HG02970 (cell line): ENCODE data around the gene FTSJ3.
"Not testable (repeated sequence)": the region's sequence is repeated elsewhere in the genome, so short reads cannot be mapped to it uniquely, and the experiment has no call there.

Source experiments
- ATAC-seq: cut with Tn5 transposase; IDR thresholded peaks from one replicate; pipeline ENCODE4 v1.9.1; 2021; ENCODE audit warnings: mild to moderate bottlenecking, moderate library complexity, moderate number of reproducible peaks; ENCODE audit not compliant: unreplicated experiment, low FRiP score

FTSJ3 gene, protein sequence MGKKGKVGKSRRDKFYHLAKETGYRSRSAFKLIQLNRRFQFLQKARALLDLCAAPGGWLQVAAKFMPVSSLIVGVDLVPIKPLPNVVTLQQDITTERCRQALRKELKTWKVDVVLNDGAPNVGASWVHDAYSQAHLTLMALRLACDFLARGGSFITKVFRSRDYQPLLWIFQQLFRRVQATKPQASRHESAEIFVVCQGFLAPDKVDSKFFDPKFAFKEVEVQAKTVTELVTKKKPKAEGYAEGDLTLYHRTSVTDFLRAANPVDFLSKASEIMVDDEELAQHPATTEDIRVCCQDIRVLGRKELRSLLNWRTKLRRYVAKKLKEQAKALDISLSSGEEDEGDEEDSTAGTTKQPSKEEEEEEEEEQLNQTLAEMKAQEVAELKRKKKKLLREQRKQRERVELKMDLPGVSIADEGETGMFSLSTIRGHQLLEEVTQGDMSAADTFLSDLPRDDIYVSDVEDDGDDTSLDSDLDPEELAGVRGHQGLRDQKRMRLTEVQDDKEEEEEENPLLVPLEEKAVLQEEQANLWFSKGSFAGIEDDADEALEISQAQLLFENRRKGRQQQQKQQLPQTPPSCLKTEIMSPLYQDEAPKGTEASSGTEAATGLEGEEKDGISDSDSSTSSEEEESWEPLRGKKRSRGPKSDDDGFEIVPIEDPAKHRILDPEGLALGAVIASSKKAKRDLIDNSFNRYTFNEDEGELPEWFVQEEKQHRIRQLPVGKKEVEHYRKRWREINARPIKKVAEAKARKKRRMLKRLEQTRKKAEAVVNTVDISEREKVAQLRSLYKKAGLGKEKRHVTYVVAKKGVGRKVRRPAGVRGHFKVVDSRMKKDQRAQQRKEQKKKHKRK

DNA sequence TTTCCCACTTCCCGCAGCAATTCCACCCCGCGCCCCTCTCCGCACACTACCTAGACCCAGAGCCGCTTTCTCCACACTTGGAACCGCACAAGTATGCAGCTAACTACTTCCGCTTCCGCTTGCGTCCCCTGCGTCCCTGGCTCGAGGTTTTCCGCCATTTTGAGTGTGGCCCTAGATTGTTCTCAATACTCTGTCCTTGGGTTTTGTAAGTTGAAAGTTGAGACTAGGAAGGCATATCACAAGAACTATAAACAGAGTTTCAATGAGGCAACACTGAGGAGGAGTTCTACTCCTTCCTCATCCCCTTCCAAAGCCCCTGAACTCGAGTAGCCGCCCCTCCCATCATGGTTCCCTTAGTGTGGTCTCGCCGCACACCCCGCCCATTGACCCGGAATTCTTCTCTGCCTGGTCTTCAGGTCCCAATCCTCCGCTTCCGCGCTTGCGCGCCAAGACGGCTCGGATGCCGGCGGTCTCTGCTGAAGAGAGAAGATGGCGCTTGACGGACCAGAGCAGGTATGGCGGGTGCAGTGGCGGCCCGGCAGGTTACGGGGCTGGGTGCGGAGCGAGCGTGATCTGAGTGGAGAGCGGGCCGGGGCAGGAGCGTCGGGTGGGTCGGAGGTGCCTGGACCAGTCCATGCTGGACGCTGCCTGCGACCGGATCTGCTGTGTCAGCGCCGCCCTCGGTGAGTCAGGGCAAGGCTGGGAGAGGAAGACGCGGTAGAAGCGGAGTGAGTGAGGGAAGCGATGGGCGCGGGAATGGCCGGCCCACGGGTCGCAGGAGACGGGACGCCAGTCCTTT is at the start of gene FTSJ3, which contains the start of gene PSMC5:
Gene FTSJ3, minus strand, starts transcription at position 662 of the 799 bp plus-strand sequence. CDS start 761 bp downstream, outside the sequence.
Gene PSMC5, plus strand, starts transcription at position 430 of the 799 bp plus-strand sequence. Its CDS starts 60 bp downstream, at position 490.
- peak; percentile 87 for ATAC-seq

DNA sequence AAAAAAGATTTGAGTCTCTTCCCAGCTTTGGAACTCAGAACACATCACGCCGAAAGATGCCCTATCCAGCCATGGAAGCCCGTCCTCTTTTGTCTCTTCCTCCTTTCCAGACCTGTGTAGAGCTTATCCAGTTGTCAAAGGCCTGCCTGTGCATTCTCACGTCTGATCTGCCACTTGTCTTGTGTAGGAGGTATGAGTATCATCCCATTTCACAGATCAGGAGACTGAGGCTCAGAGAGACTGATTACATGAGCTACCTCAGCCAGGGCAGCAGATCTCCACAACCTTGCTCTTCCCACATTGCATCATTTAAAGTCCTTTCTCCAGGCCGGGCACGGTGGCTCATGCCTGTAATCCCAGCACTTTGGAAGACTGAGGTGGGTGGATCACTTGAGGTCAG is 47.2 kb upstream of the FTSJ3 start:
- not testable (repeated sequence) for ATAC-seq

DNA sequence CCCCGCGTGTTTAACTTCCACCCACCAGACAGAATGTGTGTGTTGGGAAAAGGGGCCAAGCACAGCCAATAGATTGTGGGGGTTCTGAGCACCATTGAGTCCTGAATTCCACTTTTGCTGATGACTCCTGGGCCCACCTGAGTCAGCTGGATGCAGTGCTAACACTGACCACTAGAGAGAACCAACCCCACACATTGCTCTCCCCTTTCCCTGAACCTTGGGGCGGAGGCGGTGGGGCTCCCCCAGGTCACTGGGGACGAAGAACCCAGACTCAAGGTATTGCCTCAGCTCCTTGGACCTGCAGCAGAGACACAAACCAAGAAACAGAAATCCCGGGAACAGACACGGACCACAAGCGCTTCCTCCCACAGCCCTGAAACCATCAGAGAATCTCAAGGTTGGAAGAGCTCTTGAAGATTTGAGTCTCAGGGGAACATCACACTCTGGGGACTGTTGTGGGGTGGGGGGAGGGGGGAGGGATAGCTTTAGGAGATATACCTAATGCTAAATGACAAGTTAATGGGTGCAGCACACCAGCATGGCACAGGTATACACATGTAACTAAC is 46.7 kb upstream of the FTSJ3 start:
- ATAC-seq = not testable (repeated sequence)

DNA sequence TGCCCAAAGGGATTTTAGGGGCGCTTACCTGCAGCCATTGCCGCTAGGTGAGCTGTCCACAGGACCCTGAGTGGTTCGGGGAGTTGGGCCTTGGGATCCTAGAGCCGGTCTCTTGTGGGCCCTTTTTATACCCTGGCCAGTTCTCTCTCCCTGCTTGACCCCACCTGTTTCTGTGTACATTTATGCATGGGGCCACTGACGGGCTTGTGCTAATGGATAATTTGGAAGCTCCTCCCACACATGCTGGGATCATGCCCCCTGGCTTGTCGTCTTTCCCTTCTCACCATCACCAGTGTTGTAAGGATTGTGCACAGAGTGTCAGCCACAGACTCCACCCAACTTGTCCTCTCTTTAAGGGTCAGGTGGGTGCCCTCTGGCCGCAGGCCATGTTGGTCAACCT is 46.1 kb upstream of the FTSJ3 start, which contains the start of gene CSH2:
Gene CSH2, minus strand, starts transcription at position 101 of the 400 bp plus-strand sequence. Its CDS starts 63 bp downstream, at position 38.
- not testable (repeated sequence) for ATAC-seq

DNA sequence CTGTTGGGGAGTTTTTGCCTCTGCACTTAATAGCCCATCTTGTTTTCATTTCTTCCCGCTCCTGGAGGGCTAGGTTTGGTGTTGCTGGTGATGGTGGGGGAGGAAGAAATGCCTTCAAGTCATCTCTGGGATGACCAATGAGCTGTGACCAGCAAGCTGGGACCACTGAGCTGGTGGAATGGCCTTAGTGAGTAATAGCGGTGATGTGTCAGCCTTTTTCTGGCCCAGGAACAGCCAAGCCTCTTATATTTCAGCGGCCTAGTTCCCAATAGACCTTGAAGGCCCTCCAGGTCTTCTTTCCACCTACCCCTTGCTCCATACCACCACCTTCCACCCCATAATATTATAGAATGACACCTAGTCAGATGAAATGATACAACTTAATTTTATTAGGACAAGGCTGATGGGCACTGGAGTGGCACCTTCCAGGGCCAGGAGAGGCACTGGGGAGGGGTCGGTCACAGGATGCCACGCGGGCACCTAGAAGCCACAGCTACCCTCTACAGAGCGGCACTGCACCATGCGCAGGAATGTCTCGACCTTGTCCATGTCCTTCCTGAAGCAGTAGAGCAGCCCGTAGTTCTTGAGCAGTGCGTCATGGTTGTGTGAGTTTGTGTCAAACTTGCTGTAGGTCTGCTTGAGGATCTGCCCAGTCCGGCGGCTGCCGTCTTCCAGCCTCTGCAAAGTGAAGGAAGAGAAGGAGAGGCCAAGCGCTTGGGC is 44.3 kb upstream of the FTSJ3 start:
- ATAC-seq = not testable (repeated sequence)

DNA sequence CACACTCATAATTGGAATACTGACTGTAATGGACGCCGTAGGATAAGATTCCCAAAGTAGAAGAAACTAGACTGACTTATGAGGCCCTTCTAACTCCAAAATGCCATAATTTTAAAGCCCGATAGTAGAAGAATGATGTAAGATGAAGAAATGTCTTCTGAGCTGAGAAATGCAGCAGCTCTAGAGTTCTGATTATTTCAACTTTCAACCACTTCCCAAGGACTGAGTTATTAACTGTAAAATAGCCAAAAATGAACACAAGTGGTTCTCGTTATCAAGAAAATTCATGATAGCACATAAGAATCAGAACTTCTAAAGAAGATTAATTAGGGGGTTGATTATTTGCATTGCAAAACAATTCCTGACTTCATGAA is 42.8 kb upstream of the FTSJ3 start:
- ATAC-seq = not testable (repeated sequence)

DNA sequence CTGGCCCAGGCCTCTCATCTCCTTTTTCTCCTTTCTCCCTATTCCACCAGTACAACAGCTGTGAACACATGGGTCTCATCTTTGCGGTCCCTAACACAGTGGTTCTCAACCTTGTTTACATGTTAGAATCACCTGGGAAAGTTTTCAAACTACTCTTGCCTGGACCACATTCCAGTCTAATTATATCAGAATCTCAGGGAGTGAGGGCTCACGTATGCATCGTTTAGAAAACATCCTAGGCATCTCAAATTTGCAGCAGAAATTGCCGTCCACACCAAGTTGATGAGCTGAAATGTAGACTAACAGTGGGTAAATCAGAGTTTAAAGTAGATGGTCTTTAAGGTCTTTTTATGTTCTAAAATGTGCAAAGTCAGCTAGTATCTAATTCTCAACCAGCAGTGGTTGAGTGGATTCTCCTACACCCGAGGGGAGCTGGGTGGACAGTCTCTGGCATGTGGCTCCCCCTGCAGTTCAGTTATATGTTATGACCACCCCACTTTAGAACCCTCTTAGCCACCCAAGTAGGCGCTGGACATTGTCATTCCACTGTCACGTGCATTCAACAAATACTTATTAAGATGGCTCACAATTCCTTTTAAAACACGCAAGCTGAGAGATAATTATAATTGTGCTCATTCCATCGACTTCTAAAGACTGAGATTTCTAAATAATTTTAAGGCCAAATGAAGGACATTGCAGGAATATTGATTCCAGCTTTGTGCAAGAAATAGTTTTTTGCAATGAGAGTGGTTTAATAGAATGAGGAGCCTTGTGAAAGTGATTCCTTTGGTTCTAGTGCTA is 42.2 kb upstream of the FTSJ3 start:
- not testable (repeated sequence) for ATAC-seq

DNA sequence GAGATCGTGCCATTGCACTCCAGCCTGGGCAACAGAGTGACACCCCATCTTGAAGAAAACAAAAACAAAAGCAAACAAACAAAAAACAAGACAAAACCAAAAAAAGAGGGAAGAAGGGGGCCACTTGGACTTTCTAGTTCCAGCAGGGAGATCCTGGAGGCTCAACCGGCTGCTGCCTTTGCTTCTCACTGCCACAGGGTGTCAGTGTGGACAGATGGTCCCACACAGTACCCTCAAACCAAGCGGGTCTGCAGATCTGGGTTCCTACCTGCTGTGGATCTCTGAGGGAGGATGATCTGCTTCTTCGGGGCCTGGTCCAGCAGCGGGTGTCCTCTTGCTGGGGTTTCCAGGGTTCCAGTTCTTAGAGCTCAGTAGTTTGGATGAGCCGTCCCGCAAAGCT is 39.2 kb upstream of the FTSJ3 start:
- ATAC-seq = not testable (repeated sequence)

DNA sequence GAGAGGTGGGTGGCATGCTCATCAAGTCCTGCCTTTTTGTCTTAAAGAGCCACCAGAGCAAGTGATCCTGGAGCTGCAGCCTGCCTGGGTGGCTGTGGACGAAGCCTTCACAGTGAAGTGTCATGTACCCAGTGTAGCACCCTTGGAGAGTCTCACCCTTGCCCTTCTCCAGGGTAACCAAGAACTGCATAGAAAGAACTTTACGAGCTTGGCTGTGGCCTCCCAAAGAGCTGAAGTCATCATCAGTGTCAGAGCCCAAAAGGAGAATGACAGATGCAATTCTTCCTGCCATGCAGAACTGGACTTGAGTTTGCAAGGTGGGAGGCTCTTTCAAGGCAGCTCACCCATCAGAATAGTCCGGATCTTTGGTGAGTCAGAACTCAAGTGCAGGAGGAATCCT is 31.8 kb upstream of the FTSJ3 start:
- no peak for ATAC-seq

DNA sequence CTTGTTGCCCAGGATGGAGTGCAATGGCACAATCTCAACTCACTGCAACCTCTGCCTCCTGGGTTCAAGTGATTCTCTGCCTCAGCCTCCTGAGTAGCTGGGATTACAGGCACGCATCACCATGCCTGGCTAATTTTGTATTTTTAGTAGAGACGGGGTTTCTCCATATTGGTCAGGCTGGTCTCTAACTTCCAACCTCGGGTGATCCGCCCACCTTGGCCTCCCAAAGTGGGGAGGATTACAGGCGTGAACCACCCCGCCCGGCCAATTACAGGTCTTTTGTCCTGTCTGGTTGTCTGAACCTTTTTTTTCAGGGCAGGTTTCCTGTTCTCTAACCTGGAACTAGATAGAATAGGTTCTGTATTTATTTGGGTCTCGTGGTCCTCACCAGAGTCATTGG is 29.0 kb upstream of the FTSJ3 start:
- ATAC-seq = not testable (repeated sequence)

DNA sequence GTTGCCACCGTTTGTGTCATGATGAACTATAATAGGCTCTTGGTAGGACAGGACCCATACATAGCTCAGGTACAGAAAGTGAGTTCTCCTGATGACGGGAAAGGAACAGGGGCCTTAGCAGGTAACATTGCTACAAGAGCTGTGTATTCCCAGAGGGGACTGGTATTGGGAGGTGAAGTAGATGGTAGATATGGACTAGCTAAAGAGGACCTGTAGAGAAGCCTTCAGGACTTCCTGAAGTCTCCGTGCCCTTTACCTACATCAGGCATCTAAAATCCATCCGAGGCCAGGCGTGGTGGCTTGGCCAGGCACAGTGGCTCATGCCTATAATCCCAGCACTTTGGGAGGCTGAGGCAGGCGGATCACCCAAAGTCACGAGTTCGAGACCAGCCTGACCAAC is 27.7 kb upstream of the FTSJ3 start:
- no peak for ATAC-seq

DNA sequence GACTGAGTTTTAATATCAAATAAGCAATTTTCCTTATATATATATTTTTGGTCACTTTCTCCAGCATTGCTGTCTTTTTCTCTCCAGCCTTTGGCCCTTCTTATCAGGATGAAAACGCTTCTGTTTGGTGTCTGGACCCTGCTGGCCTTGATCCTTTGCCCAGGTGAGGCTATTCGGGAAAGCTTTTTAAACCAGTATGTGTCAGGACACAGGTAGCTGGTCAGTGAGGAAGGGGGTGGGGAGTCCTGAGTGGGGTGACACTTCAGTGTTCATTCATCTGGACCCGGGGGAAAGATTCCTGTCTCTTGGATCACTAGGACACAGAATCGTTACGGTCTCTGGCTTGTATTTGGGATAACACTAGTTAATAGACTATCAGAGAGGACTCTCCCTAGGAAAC is 27.2 kb upstream of the FTSJ3 start:
- no peak for ATAC-seq

DNA sequence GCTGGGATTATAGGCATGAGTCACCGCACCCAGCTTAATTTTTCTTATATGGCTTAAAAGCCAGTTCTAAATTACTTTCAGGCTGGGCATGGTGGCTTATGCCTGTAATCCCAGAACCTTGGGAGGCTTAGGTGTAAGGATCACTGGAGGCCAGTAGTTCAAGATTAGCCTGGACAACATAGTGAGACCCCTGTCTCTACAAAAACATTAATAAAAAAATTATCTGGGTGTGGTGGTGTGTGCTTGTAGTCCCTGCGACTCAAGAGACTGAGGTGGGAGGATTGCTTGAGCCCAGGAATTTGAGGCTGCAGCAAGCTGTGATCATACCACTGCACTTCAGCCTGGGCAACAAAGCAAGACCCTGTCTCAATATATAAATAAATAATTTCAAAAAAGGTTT is 25.8 kb upstream of the FTSJ3 start:
- no peak for ATAC-seq

DNA sequence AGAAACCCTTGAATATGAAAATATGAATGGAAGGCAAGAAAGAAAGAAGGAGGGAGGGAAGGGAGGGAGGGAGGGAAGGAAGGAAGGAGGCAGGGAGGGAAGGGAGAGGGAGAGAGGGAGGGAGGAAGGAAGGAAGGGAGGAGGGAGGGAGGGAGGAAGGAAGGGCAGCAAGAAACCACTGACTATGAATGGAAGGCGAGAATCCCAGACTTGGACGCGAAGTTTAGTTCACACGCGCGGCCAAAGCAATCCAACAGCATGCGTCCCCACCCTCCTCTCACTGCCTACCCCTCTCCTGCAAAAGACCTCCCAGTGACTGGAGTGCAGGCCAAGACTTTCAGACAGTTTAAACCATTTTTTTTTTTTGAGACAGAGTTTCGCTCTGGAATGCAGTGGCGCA is 22.9 kb upstream of the FTSJ3 start:
- ATAC-seq = no peak

DNA sequence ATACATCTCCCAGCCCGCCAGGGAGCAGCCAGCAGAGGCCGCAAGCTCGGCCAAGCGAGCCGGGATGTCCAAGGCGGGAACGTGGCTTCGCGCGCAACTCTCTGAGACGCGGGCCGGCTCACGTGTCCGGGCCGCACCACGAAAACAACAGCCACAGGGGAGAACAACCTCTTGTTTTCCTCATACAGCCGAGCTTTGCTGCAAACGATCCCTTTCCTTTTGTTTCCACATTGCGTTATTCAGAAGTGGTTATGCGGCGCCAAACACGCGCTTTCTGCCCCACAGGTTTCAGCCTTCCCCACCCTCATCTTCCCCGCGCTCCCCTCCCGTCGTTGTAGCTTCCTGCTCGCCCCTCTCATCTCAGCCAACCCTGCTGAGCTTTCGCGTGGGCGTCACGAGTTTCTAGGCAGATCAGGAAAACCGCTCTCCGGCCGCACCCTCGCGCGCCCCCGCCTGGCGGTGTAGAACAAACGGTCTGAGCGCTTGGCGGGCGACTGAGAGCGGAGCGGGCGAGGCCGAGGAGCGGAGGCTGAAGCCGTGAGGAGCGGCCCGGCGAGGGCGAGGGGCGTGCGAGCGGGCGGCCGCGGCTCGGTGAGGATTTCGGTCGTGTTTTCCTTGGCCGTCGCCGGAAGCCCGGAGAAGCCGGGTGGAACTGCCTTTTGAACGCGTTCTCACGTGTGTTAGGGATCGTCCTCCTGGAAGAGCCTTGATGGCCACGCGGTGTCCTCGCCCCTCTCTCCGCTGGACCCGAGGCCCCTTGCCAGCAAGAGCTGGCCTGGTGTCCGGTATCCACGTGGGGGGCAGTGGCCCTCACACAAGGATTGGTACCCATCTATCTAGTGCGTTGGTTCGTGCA is 21.6 kb upstream of the FTSJ3 start:
- ATAC-seq = peak; percentile 68

DNA sequence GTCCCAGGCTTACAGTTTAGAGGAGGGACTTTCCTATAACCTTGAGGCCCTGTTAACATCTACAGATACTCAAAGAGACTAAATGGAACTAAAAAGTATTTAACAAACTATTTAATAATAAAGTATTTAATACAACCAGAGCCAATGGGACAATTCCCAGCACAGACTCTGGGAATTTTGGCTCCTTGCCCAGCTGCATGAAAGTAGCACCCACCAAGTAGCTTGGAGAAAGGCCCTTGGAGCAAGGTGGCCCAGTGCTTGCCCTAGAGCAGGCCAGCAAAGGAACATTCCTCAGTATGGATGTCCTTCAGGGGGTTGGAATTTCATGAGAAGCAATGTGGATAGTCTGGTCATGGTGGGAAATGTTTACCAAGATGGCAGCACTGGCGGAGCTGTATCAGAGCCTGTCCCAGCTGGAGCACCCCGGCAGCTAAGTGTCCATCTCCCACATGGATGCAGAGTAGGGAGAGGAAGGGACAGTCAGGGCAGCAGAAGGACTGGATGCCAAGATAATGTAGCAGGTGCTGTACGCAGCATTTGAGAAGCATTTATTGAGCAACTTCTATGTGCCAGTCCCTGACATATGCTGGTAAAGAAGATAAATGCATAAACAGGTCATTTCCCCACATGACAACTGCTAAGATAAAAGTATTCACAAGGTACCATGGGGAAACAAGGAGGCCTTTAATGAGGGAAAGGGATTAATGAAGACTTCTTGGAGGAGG is 20.2 kb upstream of the FTSJ3 start:
- ATAC-seq = no peak

DNA sequence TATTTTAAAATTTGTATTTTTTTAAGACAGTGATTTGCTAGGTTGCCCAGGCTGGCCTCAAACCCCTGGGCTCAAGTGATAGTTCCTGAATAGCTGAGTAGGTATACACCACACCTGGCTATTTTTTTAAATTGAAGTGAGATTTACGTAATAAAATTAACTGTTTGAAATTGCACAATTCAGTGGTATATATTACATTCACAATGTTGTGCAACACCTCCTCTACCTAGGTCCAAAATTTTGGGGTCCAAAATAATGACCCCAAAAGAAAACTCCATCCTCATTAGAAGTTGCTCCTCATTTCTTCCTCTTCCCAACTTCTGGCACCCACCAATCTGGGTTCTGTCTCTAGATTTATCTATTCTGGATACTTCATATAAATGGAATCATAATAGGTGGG is 18.0 kb upstream of the FTSJ3 start:
- ATAC-seq = no peak
